Lower leg skin (tissue), 3 donors: Measurements from ENCODE around the gene ARRDC1.

Source experiments
- POLR2A ChIP-seq, 2 donors: fragments of 450-650 bp; IDR thresholded peaks; one replicate each; pipeline ENCODE4 v1.6.1; 2016 to 2017; ENCODE audit warnings: antibody characterized with exemption in 2 of 2, mild to moderate bottlenecking in 1 of 2, moderate library complexity in 1 of 2
- TF ChIP-seq, protein P1 (sequence below), 3 donors: fragments of 450-650 bp; IDR thresholded peaks; one replicate each; pipeline ENCODE4 v1.5.1; 2016; ENCODE audit warnings: antibody characterized with exemption in 3 of 3, mild to moderate bottlenecking in 3 of 3, moderate library complexity in 2 of 3

DNA sequence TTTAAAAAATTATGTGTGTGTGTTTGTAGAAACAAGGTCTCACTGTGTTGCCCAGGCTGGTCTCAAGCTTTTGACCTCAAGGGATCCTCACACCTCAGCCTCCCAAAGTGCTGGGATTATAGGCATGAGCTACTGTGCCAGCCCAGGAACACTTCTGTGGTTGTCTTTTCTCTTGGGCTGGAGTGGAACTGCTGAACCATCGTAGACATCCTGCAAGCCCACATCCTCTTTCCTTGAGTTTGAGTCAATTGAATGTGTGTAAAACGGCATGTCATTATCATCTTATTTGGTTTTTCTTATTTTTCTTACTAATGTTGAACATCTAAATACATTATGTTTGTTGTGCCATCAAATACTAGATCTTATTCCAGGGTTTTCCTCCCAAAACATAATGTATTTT is 53.3 kb downstream of the ARRDC1 start:
- TF ChIP-seq POLR2A (IDR thresholded peaks at IDR 0.05) = no peak
- TF ChIP-seq, protein P1, sequence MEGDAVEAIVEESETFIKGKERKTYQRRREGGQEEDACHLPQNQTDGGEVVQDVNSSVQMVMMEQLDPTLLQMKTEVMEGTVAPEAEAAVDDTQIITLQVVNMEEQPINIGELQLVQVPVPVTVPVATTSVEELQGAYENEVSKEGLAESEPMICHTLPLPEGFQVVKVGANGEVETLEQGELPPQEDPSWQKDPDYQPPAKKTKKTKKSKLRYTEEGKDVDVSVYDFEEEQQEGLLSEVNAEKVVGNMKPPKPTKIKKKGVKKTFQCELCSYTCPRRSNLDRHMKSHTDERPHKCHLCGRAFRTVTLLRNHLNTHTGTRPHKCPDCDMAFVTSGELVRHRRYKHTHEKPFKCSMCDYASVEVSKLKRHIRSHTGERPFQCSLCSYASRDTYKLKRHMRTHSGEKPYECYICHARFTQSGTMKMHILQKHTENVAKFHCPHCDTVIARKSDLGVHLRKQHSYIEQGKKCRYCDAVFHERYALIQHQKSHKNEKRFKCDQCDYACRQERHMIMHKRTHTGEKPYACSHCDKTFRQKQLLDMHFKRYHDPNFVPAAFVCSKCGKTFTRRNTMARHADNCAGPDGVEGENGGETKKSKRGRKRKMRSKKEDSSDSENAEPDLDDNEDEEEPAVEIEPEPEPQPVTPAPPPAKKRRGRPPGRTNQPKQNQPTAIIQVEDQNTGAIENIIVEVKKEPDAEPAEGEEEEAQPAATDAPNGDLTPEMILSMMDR (IDR thresholded peaks at IDR 0.05) = no peak
